Measurements from ENCODE around the gene PIP5K1A.

DNA sequence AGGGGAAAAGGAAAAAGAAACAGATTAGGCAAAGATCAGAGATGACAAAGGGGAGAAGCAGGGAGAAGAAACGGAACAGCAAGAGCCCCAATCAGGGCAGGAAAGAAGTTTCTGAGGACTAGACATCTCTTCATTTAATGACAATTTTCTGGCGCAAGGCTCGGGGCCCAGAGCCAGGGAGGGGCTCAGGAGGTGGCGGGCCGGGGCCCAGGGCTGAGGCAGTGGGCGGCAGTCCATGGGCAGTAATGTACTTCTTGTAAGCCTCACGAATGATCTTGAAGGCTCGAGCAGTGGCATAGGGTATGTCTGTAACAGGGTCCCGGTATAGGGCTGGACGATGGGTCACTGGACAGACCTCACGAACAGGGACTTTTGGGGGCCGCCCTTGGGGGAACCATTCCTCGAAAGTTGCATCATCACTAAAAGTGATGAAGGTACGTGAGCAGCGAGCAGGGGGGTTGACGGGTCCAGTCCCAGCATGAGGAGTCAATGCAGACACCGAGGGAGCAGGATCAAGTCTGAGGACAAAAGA lies 21.8 kb upstream of the PIP5K1A start:
- no peak for TF ChIP-seq GATA2 (IDR thresholded peaks at IDR 0.05; ENCODE audit: low read depth, low read length)
- no peak for TF ChIP-seq GATA3 (IDR thresholded peaks at IDR 0.05; ENCODE audit: low read depth, low read length)
